ENCODE results near the gene PDCD7. TPM values are rescaled to one million over a fixed set of nuclear protein-coding genes. Genes with fewer than 3 reads are reported as not detected.

The PDCD7 gene
- total RNA-seq, 1 donor from 2014 or later = 12.3 TPM

DNA sequence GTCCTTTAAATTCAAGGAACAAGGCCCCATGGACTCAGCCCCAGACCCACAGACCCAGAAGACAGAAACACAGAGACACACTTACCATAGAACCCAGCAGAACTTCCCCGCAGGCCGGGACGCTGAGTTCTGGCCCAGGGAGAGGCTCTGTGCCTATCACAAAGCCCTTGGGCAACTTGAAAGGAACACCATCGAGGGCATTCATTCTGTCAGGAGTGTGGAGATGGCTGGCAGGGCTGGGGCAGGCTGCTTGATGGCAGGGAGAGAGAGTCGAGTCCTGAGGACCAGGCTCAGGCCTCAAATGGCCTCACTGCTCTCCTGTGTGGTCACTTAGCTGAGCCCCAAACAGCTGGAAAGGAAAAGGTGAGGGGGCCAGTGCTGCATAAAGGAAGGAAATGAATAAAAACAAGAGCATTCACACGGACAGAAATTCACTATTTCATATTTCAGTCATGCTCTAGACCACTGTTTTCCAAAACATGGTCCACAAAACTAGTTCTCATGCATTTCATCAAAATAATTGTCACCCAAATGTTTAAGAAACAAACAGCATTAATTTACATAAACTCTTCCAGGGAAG, 27.5 kb downstream of the PDCD7 start:
- Histone ChIP-seq H3K4me3 (ENCODE audit: insufficient read depth, low read depth, low read length) (no peak overlapping the region), H2AFZ (ENCODE audit: low read depth, low read length) (no peak overlapping the region), H4K20me1 (ENCODE audit: insufficient read depth, low read length) (peaks cover 12% of the 10 kb centered on the region), H3K27ac (ENCODE audit: low read depth, low read length) (no peak overlapping the region), H3K4me2 (ENCODE audit: low read length) (no peak overlapping the region), H3K27me3 (ENCODE audit: insufficient read depth, low read length) (no peaks in the 10 kb centered on the region), H3K9me3 (ENCODE audit: insufficient read depth, low read depth, low read length) (no peaks in the 10 kb centered on the region), H3K4me1 (ENCODE audit: insufficient read depth, low read length) (no peaks in the 10 kb centered on the region), H3K79me2 (ENCODE audit: insufficient read depth, low read length) (no peaks in the 10 kb centered on the region), H3K36me3 (ENCODE audit: insufficient read depth, low read length) (peaks cover 4% of the 10 kb centered on the region), H3K9ac (ENCODE audit: low read length) (no peak overlapping the region)
- peaks cover 14% of the 10 kb centered on the region for H3K27me3 Mint-ChIP-seq (ENCODE audit: low read depth, unreplicated experiment)
- no peak for TF ChIP-seq EZH2 (IDR thresholded peaks at IDR 0.05; ENCODE audit: insufficient read depth, low read length)
- no peak overlapping the region for H3K27ac Mint-ChIP-seq (ENCODE audit: unreplicated experiment)
- no peak overlapping the region for H3K4me3 Mint-ChIP-seq (ENCODE audit: unreplicated experiment)
- no peak for FAIRE-seq
- peaks cover 4% of the 10 kb centered on the region for H3K4me1 Mint-ChIP-seq (ENCODE audit: low read depth, unreplicated experiment)
- H3K9me3 Mint-ChIP-seq (ENCODE audit: unreplicated experiment) = no peaks in the 10 kb centered on the region
- peaks cover 19% of the 10 kb centered on the region for H3K36me3 Mint-ChIP-seq (ENCODE audit: low read depth, unreplicated experiment)
- DNase-seq (ENCODE audit: low read depth) = no peak

DNA sequence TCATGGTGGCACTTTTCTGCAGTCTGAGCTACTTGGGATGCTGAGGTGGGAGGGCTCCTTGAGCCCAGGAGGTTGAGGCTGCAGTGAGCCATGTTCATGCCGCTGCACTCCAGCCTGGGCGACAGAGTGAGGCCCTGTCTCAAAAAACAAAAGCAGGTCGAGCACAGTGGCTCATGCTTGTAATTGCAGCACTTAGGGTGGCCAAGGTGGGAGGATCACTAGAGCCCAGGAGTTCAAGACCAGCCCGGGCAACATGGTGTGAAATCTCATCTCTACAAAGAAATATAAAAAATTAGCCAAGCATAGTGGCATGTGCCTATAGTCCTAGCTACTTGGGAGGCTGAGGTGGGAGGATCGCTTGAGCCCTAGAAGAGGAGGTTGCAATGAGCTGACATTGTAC, 28.6 kb downstream of the PDCD7 start:
- no peak for TF ChIP-seq EZH2 (IDR thresholded peaks at IDR 0.05; ENCODE audit: insufficient read depth, low read length)
- TF ChIP-seq, protein P1, sequence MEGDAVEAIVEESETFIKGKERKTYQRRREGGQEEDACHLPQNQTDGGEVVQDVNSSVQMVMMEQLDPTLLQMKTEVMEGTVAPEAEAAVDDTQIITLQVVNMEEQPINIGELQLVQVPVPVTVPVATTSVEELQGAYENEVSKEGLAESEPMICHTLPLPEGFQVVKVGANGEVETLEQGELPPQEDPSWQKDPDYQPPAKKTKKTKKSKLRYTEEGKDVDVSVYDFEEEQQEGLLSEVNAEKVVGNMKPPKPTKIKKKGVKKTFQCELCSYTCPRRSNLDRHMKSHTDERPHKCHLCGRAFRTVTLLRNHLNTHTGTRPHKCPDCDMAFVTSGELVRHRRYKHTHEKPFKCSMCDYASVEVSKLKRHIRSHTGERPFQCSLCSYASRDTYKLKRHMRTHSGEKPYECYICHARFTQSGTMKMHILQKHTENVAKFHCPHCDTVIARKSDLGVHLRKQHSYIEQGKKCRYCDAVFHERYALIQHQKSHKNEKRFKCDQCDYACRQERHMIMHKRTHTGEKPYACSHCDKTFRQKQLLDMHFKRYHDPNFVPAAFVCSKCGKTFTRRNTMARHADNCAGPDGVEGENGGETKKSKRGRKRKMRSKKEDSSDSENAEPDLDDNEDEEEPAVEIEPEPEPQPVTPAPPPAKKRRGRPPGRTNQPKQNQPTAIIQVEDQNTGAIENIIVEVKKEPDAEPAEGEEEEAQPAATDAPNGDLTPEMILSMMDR (IDR thresholded peaks at IDR 0.05; ENCODE audit: insufficient read depth, low read depth, low read length) = no peak
- Mint-ChIP-seq H3K4me3 (ENCODE audit: unreplicated experiment) (no peak overlapping the region), H3K36me3 (ENCODE audit: low read depth, unreplicated experiment) (peaks cover 20% of the 10 kb centered on the region), H3K27me3 (ENCODE audit: low read depth, unreplicated experiment) (peaks cover 17% of the 10 kb centered on the region), H3K9me3 (ENCODE audit: unreplicated experiment) (no peaks in the 10 kb centered on the region), H3K4me1 (ENCODE audit: low read depth, unreplicated experiment) (peaks cover 4% of the 10 kb centered on the region), H3K27ac (ENCODE audit: unreplicated experiment) (no peak overlapping the region)
- Histone ChIP-seq H3K9ac (ENCODE audit: low read length) (no peak overlapping the region), H3K79me2 (ENCODE audit: insufficient read depth, low read length) (no peaks in the 10 kb centered on the region), H3K9me3 (ENCODE audit: insufficient read depth, low read depth, low read length) (no peaks in the 10 kb centered on the region), H3K4me3 (ENCODE audit: insufficient read depth, low read depth, low read length) (no peak overlapping the region), H2AFZ (ENCODE audit: low read depth, low read length) (no peak overlapping the region), H3K36me3 (ENCODE audit: insufficient read depth, low read length) (peaks cover 4% of the 10 kb centered on the region), H3K27ac (ENCODE audit: low read depth, low read length) (no peak overlapping the region), H3K4me2 (ENCODE audit: low read length) (no peak overlapping the region), H3K4me1 (ENCODE audit: insufficient read depth, low read length) (no peaks in the 10 kb centered on the region), H3K27me3 (ENCODE audit: insufficient read depth, low read length) (no peaks in the 10 kb centered on the region), H4K20me1 (ENCODE audit: insufficient read depth, low read length) (peaks cover 16% of the 10 kb centered on the region)
- FAIRE-seq (no peak), DNase-seq (ENCODE audit: low read depth) (no peak)

DNA sequence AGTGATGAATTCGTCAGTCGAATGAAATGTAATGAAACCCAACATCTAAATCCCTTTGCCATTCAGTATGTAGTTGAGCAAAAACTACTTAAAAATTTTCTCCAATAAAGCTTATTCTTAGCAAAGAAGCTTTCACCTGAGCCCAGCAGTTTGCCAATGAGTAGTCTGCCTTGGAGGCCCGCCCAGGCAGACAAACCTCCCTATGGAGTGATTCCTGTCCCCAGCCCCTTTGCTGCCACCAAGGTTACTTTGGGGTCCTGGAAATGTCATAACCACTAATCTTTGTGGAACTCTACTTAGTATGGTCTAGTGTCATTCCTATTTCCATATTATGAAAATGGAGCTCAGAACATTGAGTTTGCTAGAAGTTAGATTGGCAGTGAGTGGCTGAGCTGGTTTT, 30.7 kb downstream of the PDCD7 start:
- TF ChIP-seq, protein P1 (IDR thresholded peaks at IDR 0.05; ENCODE audit: insufficient read depth, low read depth, low read length) = no peak
- TF ChIP-seq EZH2 (IDR thresholded peaks at IDR 0.05; ENCODE audit: insufficient read depth, low read length) = no peak
- no peak overlapping the region for H3K4me3 Mint-ChIP-seq (ENCODE audit: unreplicated experiment)
- Histone ChIP-seq H2AFZ (ENCODE audit: low read depth, low read length) (no peak overlapping the region), H3K27me3 (ENCODE audit: insufficient read depth, low read length) (no peaks in the 10 kb centered on the region), H3K27ac (ENCODE audit: low read depth, low read length) (no peak overlapping the region), H3K4me1 (ENCODE audit: insufficient read depth, low read length) (no peaks in the 10 kb centered on the region), H3K9ac (ENCODE audit: low read length) (no peak overlapping the region), H4K20me1 (ENCODE audit: insufficient read depth, low read length) (peaks cover 16% of the 10 kb centered on the region), H3K4me3 (ENCODE audit: insufficient read depth, low read depth, low read length) (no peak overlapping the region), H3K79me2 (ENCODE audit: insufficient read depth, low read length) (no peaks in the 10 kb centered on the region), H3K36me3 (ENCODE audit: insufficient read depth, low read length) (peaks cover 12% of the 10 kb centered on the region), H3K4me2 (ENCODE audit: low read length) (no peak overlapping the region), H3K9me3 (ENCODE audit: insufficient read depth, low read depth, low read length) (no peaks in the 10 kb centered on the region)
- DNase-seq (ENCODE audit: low read depth) (no peak), FAIRE-seq (no peak)
- H3K4me1 Mint-ChIP-seq (ENCODE audit: low read depth, unreplicated experiment) = peaks cover 4% of the 10 kb centered on the region
- H3K36me3 Mint-ChIP-seq (ENCODE audit: low read depth, unreplicated experiment) = peaks cover 37% of the 10 kb centered on the region
- peaks cover 3% of the 10 kb centered on the region for H3K9me3 Mint-ChIP-seq (ENCODE audit: unreplicated experiment)
- H3K27me3 Mint-ChIP-seq (ENCODE audit: low read depth, unreplicated experiment) = peaks cover 17% of the 10 kb centered on the region
- no peak overlapping the region for H3K27ac Mint-ChIP-seq (ENCODE audit: unreplicated experiment)

Measured in astrocyte (in vitro differentiated cells and primary cell).